DND-41 (cell line): Measurements from ENCODE around the gene DYNLT3.

Experiments
- ATAC-seq: fragments of 200-7000 bp; cut with Tn5 transposase; 3 replicates; pipeline ENCODE4 v1.9.1; 2021; ENCODE audit warnings: low read depth; ENCODE audit not compliant: insufficient read depth
- DNase-seq: peaks from one replicate; pipeline ENCODE4 v3.0.0-alpha.2; 2020
- H2AFZ ChIP-seq: 2 replicates; pipeline ENCODE4 v1.6.0; 2012; ENCODE audit warnings: low read depth, low read length
- H3K27ac ChIP-seq: 2 replicates; pipeline ENCODE4 v1.5.1; 2012; ENCODE audit warnings: low read length, inconsistent platforms
- H3K27me3 ChIP-seq: fragments of 200-600 bp; sonication (generic); 2 replicates; pipeline ENCODE4 v1.6.0; 2012; ENCODE audit warnings: low read length, mild to moderate bottlenecking, inconsistent platforms; ENCODE audit not compliant: insufficient read depth, poor library complexity
- H3K36me3 ChIP-seq: 2 replicates; pipeline ENCODE4 v1.5.1; 2012; ENCODE audit warnings: low read length, inconsistent platforms; ENCODE audit not compliant: insufficient read depth
- H3K4me1 ChIP-seq: 2 replicates; pipeline ENCODE4 v1.5.1; 2012; ENCODE audit warnings: mild to moderate bottlenecking, low read length; ENCODE audit not compliant: insufficient read depth
- H3K4me2 ChIP-seq: 2 replicates; pipeline ENCODE4 v1.6.0; 2012; ENCODE audit warnings: mild to moderate bottlenecking, moderate library complexity, low read length, inconsistent platforms; ENCODE audit not compliant: insufficient read depth
- H3K4me3 ChIP-seq, 2 experiments: fragments of 200-600 bp in 1 of 2; shearing (Covaris generic) in 1 of 2; 2 replicates each; pipeline ENCODE4 v1.5.1; 2012 to 2016; ENCODE audit warnings: inconsistent platforms in 2 of 2, low read length in 2 of 2, mild to moderate bottlenecking in 2 of 2, low read depth in 1 of 2, moderate library complexity in 1 of 2
- H3K79me2 ChIP-seq: 2 replicates; pipeline ENCODE4 v1.6.0; 2012; ENCODE audit warnings: low read length, inconsistent platforms; ENCODE audit not compliant: insufficient read depth
- H3K9ac ChIP-seq: 2 replicates; pipeline ENCODE4 v1.6.0; 2012; ENCODE audit warnings: low read depth, mild to moderate bottlenecking, inconsistent platforms, low read length, moderate library complexity
- H3K9me3 ChIP-seq: 2 replicates; pipeline ENCODE4 v1.5.1; 2012; ENCODE audit warnings: low read length, moderate library complexity, mild to moderate bottlenecking, inconsistent platforms; ENCODE audit not compliant: insufficient read depth, severe bottlenecking
- H4K20me1 ChIP-seq: 2 replicates; pipeline ENCODE4 v1.6.0; 2012; ENCODE audit warnings: low read length; ENCODE audit not compliant: insufficient read depth
- CTCF ChIP-seq: IDR thresholded peaks from 2 replicates; pipeline ENCODE4 v1.5.1; 2012; ENCODE audit warnings: borderline replicate concordance, low read length, moderate library complexity, mild to moderate bottlenecking; ENCODE audit not compliant: poor library complexity, severe bottlenecking; ENCODE audit errors: extremely low read depth
- EZH2 ChIP-seq: IDR thresholded peaks from 3 replicates; pipeline ENCODE4 v1.6.1; 2012; ENCODE audit warnings: borderline replicate concordance, low read depth, mild to moderate bottlenecking, moderate library complexity, low read length, inconsistent platforms; ENCODE audit not compliant: severe bottlenecking

The DYNLT3 gene

DNA sequence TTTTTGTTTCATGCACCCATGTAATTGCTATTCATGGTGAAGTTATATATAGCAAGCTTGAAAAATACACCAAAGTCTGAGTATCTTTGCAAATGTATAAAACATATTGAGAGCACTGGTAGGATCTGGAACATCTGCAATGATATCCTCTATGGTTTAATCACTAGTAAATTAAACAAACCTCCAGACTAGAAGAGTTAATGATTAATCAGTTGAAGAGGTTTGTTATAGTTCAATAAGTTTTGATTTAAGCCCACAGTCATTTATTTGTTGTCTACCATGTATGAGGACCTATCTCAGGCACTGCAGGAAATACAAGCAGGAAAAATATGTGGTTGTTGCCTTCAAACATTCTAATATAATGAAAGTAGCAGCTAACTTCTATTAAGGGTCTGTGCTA, 51.1 kb downstream of the DYNLT3 start:
- no peak overlapping the region for H3K4me2 ChIP-seq
- DNase-seq = no peak
- no peaks in the 10 kb centered on the region for H4K20me1 ChIP-seq
- peaks cover 32% of the 10 kb centered on the region for H3K4me1 ChIP-seq
- H2AFZ ChIP-seq = no peak overlapping the region
- H3K27ac ChIP-seq = no peak overlapping the region; the same call in none of the 2 replicates
- H3K27me3 ChIP-seq = no peaks in the 10 kb centered on the region
- no peaks in the 10 kb centered on the region for H3K9me3 ChIP-seq
- no peaks in the 10 kb centered on the region for H3K36me3 ChIP-seq
- ATAC-seq = no peak
- no peak overlapping the region for H3K4me3 ChIP-seq
- no peaks in the 10 kb centered on the region for H3K79me2 ChIP-seq
- TF ChIP-seq CTCF = no peak
- TF ChIP-seq EZH2 = no peak
- no peak overlapping the region for H3K9ac ChIP-seq
